PC-9 (cell line): ENCODE measurements around the gene CEP126. TPM values are rescaled to one million over a fixed set of nuclear protein-coding genes. Genes with fewer than 3 reads are reported as not detected.

Experiments
- BruUV-seq: library from RNA; stranded (reverse); fragments of 400-500 nt; replicated peaks from 2 replicates; lab custom pipeline; 2021; lab: Mats Ljungman, UMichigan
- CTCF ChIA-PET: fragments of 300-600 bp; sonication (Branson Sonifier 250); formaldehyde crosslinking; loops from one replicate; lab custom pipeline; 2022; ENCODE audit warnings: antibody characterized with exemption; lab: Charles Lee
- POLR2A ChIA-PET: fragments of 300-600 bp; sonication (Branson Sonifier 250); formaldehyde crosslinking; loops from one replicate; lab custom pipeline; 2022; ENCODE audit warnings: antibody characterized with exemption; ENCODE audit not compliant: unreplicated experiment; lab: Charles Lee
- DNase-seq, 2 experiments: peaks; one replicate each; pipeline versions ENCODE4 v3.0.0 to v3.0.0-alpha.2; 2015 to 2022; ENCODE audit warnings: mixed read lengths in 1 of 2
- H2AFZ ChIP-seq: fragments of 200-600 bp; sonication (generic); 2 replicates; pipeline ENCODE4 v1.8.1; 2017; ENCODE audit warnings: antibody characterized with exemption
- H3F3A ChIP-seq: fragments of 200-600 bp; sonication (generic); 2 replicates; pipeline ENCODE4 v1.8.1; 2017; ENCODE audit warnings: antibody characterized with exemption, mild to moderate bottlenecking, low read depth; ENCODE audit not compliant: insufficient read depth
- H3K27ac ChIP-seq: fragments of 200-600 bp; sonication (generic); 2 replicates; pipeline ENCODE4 v1.6.1; 2016; ENCODE audit warnings: mixed run types
- H3K27me3 ChIP-seq: fragments of 200-600 bp; sonication (generic); 2 replicates; pipeline ENCODE4 v1.6.1; 2016; ENCODE audit warnings: low read depth, mixed run types; ENCODE audit not compliant: insufficient read depth
- H3K36me3 ChIP-seq: fragments of 200-600 bp; sonication (generic); 2 replicates; pipeline ENCODE4 v1.6.1; 2016; ENCODE audit warnings: low read depth, mixed run types
- H3K4me1 ChIP-seq: fragments of 200-600 bp; sonication (generic); replicated peaks from 2 replicates; pipeline ENCODE4 v1.6.1; 2016; ENCODE audit warnings: mixed run types; ENCODE audit not compliant: insufficient read depth
- H3K4me2 ChIP-seq: fragments of 200-600 bp; sonication (generic); 2 replicates; pipeline ENCODE4 v1.6.1; 2017; ENCODE audit warnings: mixed run types
- H3K4me3 ChIP-seq: fragments of 200-600 bp; sonication (generic); 2 replicates; pipeline ENCODE4 v1.6.1; 2016; ENCODE audit warnings: mixed run types
- H3K79me2 ChIP-seq: fragments of 200-600 bp; sonication (generic); 2 replicates; pipeline ENCODE4 v1.6.1; 2017; ENCODE audit warnings: low read depth, mixed run types
- H3K9me2 ChIP-seq: fragments of 200-600 bp; sonication (generic); 2 replicates; pipeline ENCODE4 v1.8.1; 2017; ENCODE audit warnings: mild to moderate bottlenecking; ENCODE audit not compliant: insufficient read depth
- H3K9me3 ChIP-seq: fragments of 200-600 bp; sonication (generic); 2 replicates; pipeline ENCODE4 v1.8.1; 2016; ENCODE audit warnings: low read depth; ENCODE audit not compliant: insufficient read depth
- H4K20me1 ChIP-seq: fragments of 200-600 bp; sonication (generic); 2 replicates; pipeline ENCODE4 v1.8.1; 2017; ENCODE audit not compliant: insufficient read depth
- EZH2 ChIP-seq: fragments of 200-600 bp; sonication (generic); IDR thresholded peaks from 2 replicates; pipeline ENCODE4 v1.8.0; 2017; ENCODE audit warnings: antibody characterized with exemption, low read depth
- intact Hi-C: fragments of 100-400 bp; cut with micrococcal nuclease; formaldehyde crosslinking; loops from one replicate; pipeline ENCODE4 v1.10.0; 2022; ENCODE audit not compliant: unreplicated experiment
- total RNA-seq: library from RNA; stranded (reverse); gene quantifications from 2 replicates; pipeline ENCODE4 v1.2.3, GENCODE V29; 2021
- TF ChIP-seq, protein P1 (sequence below): fragments of 200-600 bp; sonication (generic); conservative IDR thresholded peaks from 2 replicates; pipeline ENCODE4 v1.6.1; 2017; ENCODE audit warnings: mixed run types, antibody characterized with exemption, mild to moderate bottlenecking, moderate library complexity

CEP126 gene
- total RNA-seq, 1 experiment from 2014 or later: 6.0 TPM

DNA sequence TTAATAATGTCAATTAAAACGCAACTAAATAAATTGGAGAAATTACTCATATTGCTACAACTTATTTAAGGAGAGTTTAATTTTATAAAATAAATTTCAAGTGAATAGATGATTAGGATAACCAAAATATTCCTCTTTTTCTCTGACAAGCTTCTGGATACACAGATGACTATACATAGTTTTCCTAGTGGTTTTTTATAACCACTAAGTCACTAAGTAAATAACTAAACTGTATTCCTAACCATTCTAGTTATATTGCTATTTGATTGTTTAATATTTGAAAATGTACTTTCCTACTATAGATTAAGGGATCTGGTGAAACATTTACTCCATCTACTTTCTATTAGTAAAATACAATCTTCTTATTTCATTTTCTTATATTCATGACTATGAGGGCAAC, 6.2 kb downstream of the CEP126 start:
- no TSS peak for BruUV-seq
- no peak overlapping the region for H3K4me3 ChIP-seq
- H3F3A ChIP-seq: no peaks in the 10 kb centered on the region
- no peaks in the 10 kb centered on the region for H3K9me2 ChIP-seq
- H2AFZ ChIP-seq: no peak overlapping the region
- TF ChIP-seq, protein P1, sequence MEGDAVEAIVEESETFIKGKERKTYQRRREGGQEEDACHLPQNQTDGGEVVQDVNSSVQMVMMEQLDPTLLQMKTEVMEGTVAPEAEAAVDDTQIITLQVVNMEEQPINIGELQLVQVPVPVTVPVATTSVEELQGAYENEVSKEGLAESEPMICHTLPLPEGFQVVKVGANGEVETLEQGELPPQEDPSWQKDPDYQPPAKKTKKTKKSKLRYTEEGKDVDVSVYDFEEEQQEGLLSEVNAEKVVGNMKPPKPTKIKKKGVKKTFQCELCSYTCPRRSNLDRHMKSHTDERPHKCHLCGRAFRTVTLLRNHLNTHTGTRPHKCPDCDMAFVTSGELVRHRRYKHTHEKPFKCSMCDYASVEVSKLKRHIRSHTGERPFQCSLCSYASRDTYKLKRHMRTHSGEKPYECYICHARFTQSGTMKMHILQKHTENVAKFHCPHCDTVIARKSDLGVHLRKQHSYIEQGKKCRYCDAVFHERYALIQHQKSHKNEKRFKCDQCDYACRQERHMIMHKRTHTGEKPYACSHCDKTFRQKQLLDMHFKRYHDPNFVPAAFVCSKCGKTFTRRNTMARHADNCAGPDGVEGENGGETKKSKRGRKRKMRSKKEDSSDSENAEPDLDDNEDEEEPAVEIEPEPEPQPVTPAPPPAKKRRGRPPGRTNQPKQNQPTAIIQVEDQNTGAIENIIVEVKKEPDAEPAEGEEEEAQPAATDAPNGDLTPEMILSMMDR: no peak
- TF ChIP-seq EZH2: no peak
- H3K4me2 ChIP-seq: no peak overlapping the region
- intact Hi-C loops: no loop called here
- no peak for DNase-seq
- H3K36me3 ChIP-seq: 0 out of 2 replicates have a peak, but pooled peaks cover 3% of the 10 kb centered on the region
- H3K79me2 ChIP-seq: 0 out of 2 replicates have a peak, but pooled peaks cover 4% of the 10 kb centered on the region
- no peaks in the 10 kb centered on the region for H3K9me3 ChIP-seq
- peaks cover 8% of the 10 kb centered on the region for H3K4me1 ChIP-seq
- H3K27me3 ChIP-seq: no peaks in the 10 kb centered on the region
- no peaks in the 10 kb centered on the region for H4K20me1 ChIP-seq
- ChIA-PET POLR2A (no interaction called here), CTCF (interaction anchor here (0.7 kb wide), 1 partner anchor 740 kb away, joined by 3 read pairs; no protein-coding TSS in a partner anchor)
- H3K27ac ChIP-seq: no peak overlapping the region

DNA sequence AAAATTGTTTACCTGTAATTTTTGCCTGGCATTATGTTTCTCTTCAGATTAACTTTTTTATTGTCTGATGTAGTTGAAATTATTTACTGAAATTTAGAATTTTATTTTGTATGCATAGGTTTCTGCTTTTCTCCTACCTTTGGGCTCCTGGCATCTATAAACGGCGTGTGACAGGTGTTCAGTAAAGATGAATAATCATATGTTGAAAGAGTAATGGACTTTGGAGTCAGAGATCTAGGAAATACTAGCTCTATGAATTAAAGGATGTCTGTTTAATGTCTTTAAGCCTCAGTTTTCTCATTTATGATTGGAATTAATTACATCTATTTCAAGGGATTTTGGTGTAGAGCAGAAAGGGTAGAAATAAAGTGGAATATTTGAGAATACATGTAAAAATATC, 8.7 kb downstream of the CEP126 start:
- H2AFZ ChIP-seq: no peak overlapping the region
- no peaks in the 10 kb centered on the region for H3F3A ChIP-seq
- H4K20me1 ChIP-seq: no peaks in the 10 kb centered on the region
- H3K27me3 ChIP-seq: no peaks in the 10 kb centered on the region
- no peaks in the 10 kb centered on the region for H3K4me1 ChIP-seq
- no peak overlapping the region for H3K4me3 ChIP-seq
- no peaks in the 10 kb centered on the region for H3K9me3 ChIP-seq
- H3K79me2 ChIP-seq: no peaks in the 10 kb centered on the region
- no peak overlapping the region for H3K27ac ChIP-seq
- TF ChIP-seq, protein P1: no peak
- no peak for TF ChIP-seq EZH2
- no peak overlapping the region for H3K4me2 ChIP-seq
- 0 out of 2 replicates have a peak, but pooled peaks cover 3% of the 10 kb centered on the region for H3K36me3 ChIP-seq
- DNase-seq: no peak
- CTCF ChIA-PET: no interaction called here
- intact Hi-C loops: no loop called here
- BruUV-seq: no TSS peak
- no peaks in the 10 kb centered on the region for H3K9me2 ChIP-seq
- POLR2A ChIA-PET: no interaction called here

DNA sequence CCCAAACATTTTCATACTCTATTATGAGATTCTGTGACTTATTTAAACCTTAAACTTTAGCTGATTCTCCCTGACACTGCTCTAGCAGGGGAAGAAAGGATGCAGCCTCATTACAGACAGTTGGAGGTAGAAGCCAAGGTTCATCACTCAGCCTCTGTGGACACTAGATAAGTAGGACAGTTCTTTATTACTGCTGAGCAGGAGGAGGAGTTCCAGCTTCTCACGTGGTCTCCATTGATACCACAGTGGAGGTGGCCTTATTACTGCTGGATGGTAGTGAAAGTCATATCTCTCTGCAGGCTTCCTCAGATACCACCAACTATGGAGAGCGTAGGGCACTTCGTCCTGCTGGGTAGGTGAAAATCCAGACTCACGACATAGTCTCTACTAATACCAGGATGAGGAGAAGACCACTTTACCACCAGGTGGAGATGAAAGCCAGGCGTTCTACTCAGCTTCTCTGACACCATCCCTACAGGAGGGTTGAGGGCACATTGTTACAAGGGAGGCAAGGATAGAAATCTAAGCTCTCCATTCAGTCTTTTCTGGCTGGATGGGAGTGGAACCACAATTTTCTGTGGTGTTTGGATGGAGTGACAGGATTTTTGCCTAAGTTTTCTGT, 14.6 kb downstream of the CEP126 start:
- no peak overlapping the region for H3K4me3 ChIP-seq
- no peaks in the 10 kb centered on the region for H3K36me3 ChIP-seq
- no peak overlapping the region for H2AFZ ChIP-seq
- H3K79me2 ChIP-seq: no peaks in the 10 kb centered on the region
- no peak overlapping the region for H3K27ac ChIP-seq
- H3K9me2 ChIP-seq: no peaks in the 10 kb centered on the region
- no peaks in the 10 kb centered on the region for H3F3A ChIP-seq
- no peak for DNase-seq
- no peak overlapping the region for H3K4me2 ChIP-seq
- no peaks in the 10 kb centered on the region for H3K27me3 ChIP-seq
- ChIA-PET CTCF (interaction anchor here (0.6 kb wide), 1 partner anchor 413 kb away, joined by 3 read pairs; no protein-coding TSS in a partner anchor), POLR2A (no interaction called here)
- TF ChIP-seq, protein P1: no peak
- TF ChIP-seq EZH2: no peak
- H3K4me1 ChIP-seq: no peaks in the 10 kb centered on the region
- no TSS peak for BruUV-seq
- H3K9me3 ChIP-seq: no peaks in the 10 kb centered on the region
- intact Hi-C loops: no loop called here
- no peaks in the 10 kb centered on the region for H4K20me1 ChIP-seq
